ENCODE data around the gene TAF1.
"Not testable (repeated sequence)": the region's sequence is repeated elsewhere in the genome, so short reads cannot be mapped to it uniquely, and the experiment has no call there.

The TAF1 gene, protein sequence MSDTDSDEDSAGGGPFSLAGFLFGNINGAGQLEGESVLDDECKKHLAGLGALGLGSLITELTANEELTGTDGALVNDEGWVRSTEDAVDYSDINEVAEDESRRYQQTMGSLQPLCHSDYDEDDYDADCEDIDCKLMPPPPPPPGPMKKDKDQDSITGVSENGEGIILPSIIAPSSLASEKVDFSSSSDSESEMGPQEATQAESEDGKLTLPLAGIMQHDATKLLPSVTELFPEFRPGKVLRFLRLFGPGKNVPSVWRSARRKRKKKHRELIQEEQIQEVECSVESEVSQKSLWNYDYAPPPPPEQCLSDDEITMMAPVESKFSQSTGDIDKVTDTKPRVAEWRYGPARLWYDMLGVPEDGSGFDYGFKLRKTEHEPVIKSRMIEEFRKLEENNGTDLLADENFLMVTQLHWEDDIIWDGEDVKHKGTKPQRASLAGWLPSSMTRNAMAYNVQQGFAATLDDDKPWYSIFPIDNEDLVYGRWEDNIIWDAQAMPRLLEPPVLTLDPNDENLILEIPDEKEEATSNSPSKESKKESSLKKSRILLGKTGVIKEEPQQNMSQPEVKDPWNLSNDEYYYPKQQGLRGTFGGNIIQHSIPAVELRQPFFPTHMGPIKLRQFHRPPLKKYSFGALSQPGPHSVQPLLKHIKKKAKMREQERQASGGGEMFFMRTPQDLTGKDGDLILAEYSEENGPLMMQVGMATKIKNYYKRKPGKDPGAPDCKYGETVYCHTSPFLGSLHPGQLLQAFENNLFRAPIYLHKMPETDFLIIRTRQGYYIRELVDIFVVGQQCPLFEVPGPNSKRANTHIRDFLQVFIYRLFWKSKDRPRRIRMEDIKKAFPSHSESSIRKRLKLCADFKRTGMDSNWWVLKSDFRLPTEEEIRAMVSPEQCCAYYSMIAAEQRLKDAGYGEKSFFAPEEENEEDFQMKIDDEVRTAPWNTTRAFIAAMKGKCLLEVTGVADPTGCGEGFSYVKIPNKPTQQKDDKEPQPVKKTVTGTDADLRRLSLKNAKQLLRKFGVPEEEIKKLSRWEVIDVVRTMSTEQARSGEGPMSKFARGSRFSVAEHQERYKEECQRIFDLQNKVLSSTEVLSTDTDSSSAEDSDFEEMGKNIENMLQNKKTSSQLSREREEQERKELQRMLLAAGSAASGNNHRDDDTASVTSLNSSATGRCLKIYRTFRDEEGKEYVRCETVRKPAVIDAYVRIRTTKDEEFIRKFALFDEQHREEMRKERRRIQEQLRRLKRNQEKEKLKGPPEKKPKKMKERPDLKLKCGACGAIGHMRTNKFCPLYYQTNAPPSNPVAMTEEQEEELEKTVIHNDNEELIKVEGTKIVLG (N-terminal part only)

DNA sequence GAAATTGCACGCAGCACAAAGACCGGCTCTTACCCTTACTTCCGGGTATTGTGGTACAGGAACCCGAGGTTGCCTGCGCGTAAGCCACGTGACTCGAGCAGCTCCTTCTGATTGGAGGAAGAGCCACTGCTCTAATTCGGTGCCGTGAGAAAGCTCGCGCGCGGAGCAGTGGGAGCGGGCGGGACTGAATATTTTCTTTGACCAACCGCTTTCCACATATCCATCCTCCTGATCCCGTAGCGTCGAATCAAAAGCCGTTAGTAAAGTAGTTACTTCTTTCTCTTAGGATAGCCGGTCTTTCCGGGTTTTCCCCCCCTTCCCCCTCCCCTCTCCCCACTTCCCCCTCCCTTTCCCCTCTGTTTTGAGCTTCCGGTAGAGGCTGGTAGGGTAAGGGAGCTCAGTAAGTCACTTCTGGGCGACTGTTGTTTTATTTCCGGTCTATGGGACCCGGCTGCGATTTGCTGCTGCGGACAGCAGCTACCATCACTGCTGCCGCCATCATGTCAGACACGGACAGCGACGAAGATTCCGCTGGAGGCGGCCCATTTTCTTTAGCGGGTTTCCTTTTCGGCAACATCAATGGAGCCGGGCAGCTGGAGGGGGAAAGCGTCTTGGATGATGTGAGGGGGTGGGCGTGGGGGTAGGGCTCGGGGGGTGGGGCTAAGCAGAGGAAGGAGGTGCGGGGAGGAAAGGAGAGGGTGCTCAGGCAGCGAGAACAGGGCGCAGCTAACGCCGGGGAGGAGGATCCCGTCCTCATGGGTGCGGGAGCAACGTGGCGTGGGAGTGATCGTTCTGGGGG is at the start of gene TAF1:
TSS of gene TAF1 (plus strand) at position 483 of the 799 bp plus-strand sequence. CDS start at position 501, 18 bp downstream.
- peak; percentile 96 for DNase-seq (ENCODE audit: low read depth)
- H3K4me1 ChIP-seq (ENCODE audit: control insufficient read depth, insufficient read depth, low read length) = peaks cover 6% of the 10 kb centered on the region

DNA sequence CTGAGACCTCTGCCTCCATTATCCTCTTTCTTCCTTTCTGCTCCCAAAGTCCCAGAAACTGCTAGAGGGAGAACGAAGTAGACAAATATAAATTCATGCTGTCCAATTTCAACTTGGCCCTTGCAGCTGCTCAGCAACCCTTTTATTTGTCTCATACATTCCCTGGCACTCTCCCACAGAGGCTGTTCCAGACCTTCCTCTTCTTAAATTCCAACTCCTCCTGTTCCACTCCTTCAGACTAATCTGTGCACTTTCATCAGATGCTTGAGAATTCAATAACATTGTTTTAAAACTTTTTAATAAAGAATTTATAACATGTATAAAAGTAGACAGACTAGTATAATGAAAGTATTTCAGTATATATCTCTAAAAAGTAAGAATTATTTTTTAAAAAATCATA is 49.2 kb upstream of the TAF1 start:
- not testable (repeated sequence) for H3K4me3 ChIP-seq (ENCODE audit: low read length); H3K27me3 ChIP-seq (replicated peaks; ENCODE audit: control insufficient read depth, insufficient read depth, low read length); H3K9ac ChIP-seq (ENCODE audit: low read length); H3K9me3 ChIP-seq (ENCODE audit: control insufficient read depth, low read length); H3K36me3 ChIP-seq (ENCODE audit: control insufficient read depth, insufficient read depth, low read length, severe bottlenecking); H3K4me1 ChIP-seq (ENCODE audit: control insufficient read depth, insufficient read depth, low read length)
- DNase-seq (ENCODE audit: low read depth) = peak; percentile 24

More for the DNA sequence above, at the start of gene TAF1:
- H3K36me3 ChIP-seq (ENCODE audit: control insufficient read depth, insufficient read depth, low read length, severe bottlenecking) = peaks cover 12% of the 10 kb centered on the region
- peak within 1 kb of the TSS; percentile 93 for H3K9ac ChIP-seq (ENCODE audit: low read length)
- no peaks in the 10 kb centered on the region for H3K27me3 ChIP-seq (replicated peaks; ENCODE audit: control insufficient read depth, insufficient read depth, low read length)
- no peaks in the 10 kb centered on the region for H3K9me3 ChIP-seq (ENCODE audit: control insufficient read depth, low read length)
- H3K4me3 ChIP-seq (ENCODE audit: low read length) = peak within 1 kb of the TSS; percentile 86

DNA sequence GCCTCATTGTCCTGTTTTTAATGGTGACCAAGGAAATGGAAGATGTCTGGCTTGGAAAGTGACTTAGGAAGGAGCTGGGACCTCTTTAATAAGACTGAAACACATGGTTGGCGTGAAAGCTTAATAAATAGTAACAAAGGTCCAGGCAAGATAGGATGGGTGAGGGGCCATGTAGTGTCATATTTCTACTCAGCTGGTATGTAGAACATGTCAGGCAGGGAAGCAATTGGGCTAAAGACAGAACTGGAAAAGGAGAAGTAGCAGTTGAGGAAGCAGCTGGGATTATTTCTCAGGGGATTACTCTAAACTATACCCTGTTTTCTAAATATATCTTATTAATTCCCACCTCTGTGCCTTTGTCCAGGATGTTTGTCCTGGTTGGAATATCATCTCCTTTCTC is 46.0 kb upstream of the TAF1 start:
- H3K4me3 ChIP-seq (ENCODE audit: low read length) = no peak overlapping the region
- no peak for DNase-seq (ENCODE audit: low read depth)
- peaks cover 9% of the 10 kb centered on the region for H3K4me1 ChIP-seq (ENCODE audit: control insufficient read depth, insufficient read depth, low read length)
- no peaks in the 10 kb centered on the region for H3K9me3 ChIP-seq (ENCODE audit: control insufficient read depth, low read length)
- no peak overlapping the region for H3K9ac ChIP-seq (ENCODE audit: low read length)
- H3K36me3 ChIP-seq (ENCODE audit: control insufficient read depth, insufficient read depth, low read length, severe bottlenecking) = no peaks in the 10 kb centered on the region
- no peaks in the 10 kb centered on the region for H3K27me3 ChIP-seq (replicated peaks; ENCODE audit: control insufficient read depth, insufficient read depth, low read length)

DNA sequence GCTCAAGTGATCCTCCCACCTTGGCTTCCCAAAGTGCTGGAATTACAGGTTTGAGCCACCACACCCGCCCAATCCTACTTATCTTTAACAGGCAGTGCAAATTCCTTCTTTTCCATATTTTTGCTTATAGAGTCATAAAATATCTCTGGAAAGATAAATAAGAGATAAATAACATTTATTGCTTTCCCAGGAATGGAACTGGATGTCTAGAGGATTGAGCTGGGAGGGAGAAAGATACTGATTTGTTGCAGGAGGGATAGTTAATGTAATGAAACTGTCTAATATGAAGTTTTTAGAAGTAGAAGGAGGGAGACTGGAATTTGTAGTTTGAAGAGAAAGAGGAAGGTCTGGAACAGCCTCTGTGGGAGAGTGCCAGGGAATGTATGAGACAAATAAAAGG is 44.4 kb upstream of the TAF1 start:
- Histone ChIP-seq H3K9me3 (ENCODE audit: control insufficient read depth, low read length) (peaks cover 5% of the 10 kb centered on the region), H3K27me3 (replicated peaks; ENCODE audit: control insufficient read depth, insufficient read depth, low read length) (no peaks in the 10 kb centered on the region), H3K36me3 (ENCODE audit: control insufficient read depth, insufficient read depth, low read length, severe bottlenecking) (no peaks in the 10 kb centered on the region), H3K4me1 (ENCODE audit: control insufficient read depth, insufficient read depth, low read length) (no peaks in the 10 kb centered on the region), H3K4me3 (ENCODE audit: low read length) (no peak overlapping the region), H3K9ac (ENCODE audit: low read length) (no peak overlapping the region)
- no peak for DNase-seq (ENCODE audit: low read depth)

DNA sequence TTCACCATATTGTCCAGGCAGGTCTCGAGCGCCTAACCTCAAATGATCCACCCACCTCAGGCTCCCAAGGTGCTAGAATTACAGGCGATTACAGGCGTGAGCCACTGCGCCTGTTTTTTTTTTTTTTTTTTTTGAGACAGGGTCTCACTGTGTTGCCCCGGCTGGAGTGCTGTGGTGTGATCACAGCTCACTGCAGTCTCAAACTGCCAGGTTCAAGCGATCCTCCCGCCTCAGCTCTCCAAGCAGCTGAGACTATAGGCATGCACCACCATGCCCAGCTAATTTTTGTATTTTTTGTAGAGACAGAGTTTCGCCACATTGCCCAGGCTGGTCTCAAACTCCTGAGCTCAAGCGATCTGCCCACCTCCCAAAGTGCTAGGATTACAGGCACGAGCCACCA is 41.7 kb upstream of the TAF1 start:
- not testable (repeated sequence) for H3K9ac ChIP-seq (ENCODE audit: low read length)
- H3K9me3 ChIP-seq (ENCODE audit: control insufficient read depth, low read length) = peaks cover 15% of the 10 kb centered on the region

GRCh38 chrX:71326394-71326793 is 39.8 kb upstream of the TAF1 start:
- Histone ChIP-seq H3K9ac (ENCODE audit: low read length) (no peak overlapping the region), H3K4me1 (ENCODE audit: control insufficient read depth, insufficient read depth, low read length) (no peaks in the 10 kb centered on the region), H3K9me3 (ENCODE audit: control insufficient read depth, low read length) (peaks cover 15% of the 10 kb centered on the region), H3K27me3 (replicated peaks; ENCODE audit: control insufficient read depth, insufficient read depth, low read length) (no peaks in the 10 kb centered on the region), H3K4me3 (ENCODE audit: low read length) (no peak overlapping the region), H3K36me3 (ENCODE audit: control insufficient read depth, insufficient read depth, low read length, severe bottlenecking) (no peaks in the 10 kb centered on the region)
- DNase-seq (ENCODE audit: low read depth) = no peak

More for the DNA sequence above, 41.7 kb upstream of the TAF1 start:
- DNase-seq (ENCODE audit: low read depth); H3K4me3 ChIP-seq (ENCODE audit: low read length); H3K4me1 ChIP-seq (ENCODE audit: control insufficient read depth, insufficient read depth, low read length); H3K27me3 ChIP-seq (replicated peaks; ENCODE audit: control insufficient read depth, insufficient read depth, low read length); H3K36me3 ChIP-seq (ENCODE audit: control insufficient read depth, insufficient read depth, low read length, severe bottlenecking): not testable (repeated sequence)

- H3K9me3 ChIP-seq (ENCODE audit: control insufficient read depth, low read length); H3K9ac ChIP-seq (ENCODE audit: low read length): not testable (repeated sequence)
Measured at GRCh38 chrX:71349151-71349665, 16.9 kb upstream of the TAF1 start.

DNA sequence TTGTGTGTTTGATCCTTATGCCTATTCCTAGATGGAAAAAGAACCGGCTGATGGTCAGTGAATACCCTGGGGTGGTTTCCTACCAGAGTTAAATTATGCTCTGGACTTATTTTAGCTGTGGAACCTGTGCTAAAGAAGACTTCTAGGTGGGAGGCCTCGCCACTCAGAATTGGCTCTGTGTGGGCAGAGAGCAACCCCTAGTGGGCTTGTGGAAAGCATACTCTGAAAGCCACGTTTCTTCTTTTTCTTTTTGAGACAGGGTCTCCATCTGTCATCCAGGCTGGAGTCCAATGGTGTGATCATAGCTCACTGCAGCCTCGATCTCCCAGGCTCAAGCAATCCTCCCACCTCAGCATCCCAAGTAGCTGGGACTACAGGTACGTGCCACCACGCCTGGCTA is 16.3 kb upstream of the TAF1 start:
- H3K4me1 ChIP-seq (ENCODE audit: control insufficient read depth, insufficient read depth, low read length); H3K27me3 ChIP-seq (replicated peaks; ENCODE audit: control insufficient read depth, insufficient read depth, low read length); H3K9me3 ChIP-seq (ENCODE audit: control insufficient read depth, low read length); H3K9ac ChIP-seq (ENCODE audit: low read length); H3K36me3 ChIP-seq (ENCODE audit: control insufficient read depth, insufficient read depth, low read length, severe bottlenecking); DNase-seq (ENCODE audit: low read depth); H3K4me3 ChIP-seq (ENCODE audit: low read length): not testable (repeated sequence)

More at GRCh38 chrX:71349151-71349665, 16.9 kb upstream of the TAF1 start:
- not testable (repeated sequence) for H3K36me3 ChIP-seq (ENCODE audit: control insufficient read depth, insufficient read depth, low read length, severe bottlenecking); H3K27me3 ChIP-seq (replicated peaks; ENCODE audit: control insufficient read depth, insufficient read depth, low read length); H3K4me3 ChIP-seq (ENCODE audit: low read length); H3K4me1 ChIP-seq (ENCODE audit: control insufficient read depth, insufficient read depth, low read length)
- DNase-seq (ENCODE audit: low read depth) = peak; percentile 28

DNA sequence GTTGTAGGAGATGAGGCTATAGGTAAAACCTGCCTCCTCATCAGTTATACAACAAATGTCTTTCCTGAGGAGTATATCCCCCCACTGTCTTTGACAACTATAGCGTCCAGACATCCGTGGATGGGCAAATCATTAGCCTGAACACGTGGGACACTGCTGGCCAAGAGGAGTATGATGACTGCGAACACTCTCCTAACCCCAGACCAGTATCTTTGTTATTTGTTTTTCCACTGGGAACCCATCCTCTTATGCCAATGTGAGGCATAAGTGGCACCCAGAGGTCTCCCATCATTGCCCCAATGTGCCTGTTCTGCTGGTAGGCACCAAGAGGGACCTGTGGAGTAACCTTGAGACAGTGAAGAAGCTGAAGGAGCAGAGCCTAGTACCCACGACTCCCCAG is 13.7 kb upstream of the TAF1 start:
- H3K9ac ChIP-seq (ENCODE audit: low read length); H3K9me3 ChIP-seq (ENCODE audit: control insufficient read depth, low read length); H3K36me3 ChIP-seq (ENCODE audit: control insufficient read depth, insufficient read depth, low read length, severe bottlenecking); DNase-seq (ENCODE audit: low read depth); H3K27me3 ChIP-seq (replicated peaks; ENCODE audit: control insufficient read depth, insufficient read depth, low read length); H3K4me3 ChIP-seq (ENCODE audit: low read length); H3K4me1 ChIP-seq (ENCODE audit: control insufficient read depth, insufficient read depth, low read length): not testable (repeated sequence)

DNA sequence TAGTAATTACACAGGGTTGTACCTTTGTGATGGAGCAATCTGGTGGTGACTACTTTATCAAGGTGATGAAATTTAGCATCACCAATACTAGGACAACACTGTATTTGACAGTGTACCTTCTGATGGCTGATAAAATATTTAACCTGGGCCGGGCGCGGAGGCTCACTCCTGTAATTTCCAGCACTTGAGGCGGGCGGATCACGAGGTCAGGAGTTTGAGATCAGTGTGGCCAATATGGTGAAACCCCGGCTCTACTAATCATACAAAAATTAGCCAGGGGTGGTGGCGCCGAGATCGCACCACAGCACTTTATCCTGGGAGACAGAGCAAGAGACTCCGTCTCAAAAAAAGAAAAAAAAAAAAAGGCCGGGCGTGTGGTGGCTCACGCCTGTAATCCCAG is 1.9 kb upstream of the TAF1 start:
- no peak for DNase-seq (ENCODE audit: low read depth)
- no peak overlapping the region for H3K9ac ChIP-seq (ENCODE audit: low read length)
- H3K4me1 ChIP-seq (ENCODE audit: control insufficient read depth, insufficient read depth, low read length) = peaks cover 6% of the 10 kb centered on the region
- no peak overlapping the region for H3K4me3 ChIP-seq (ENCODE audit: low read length)
- no peaks in the 10 kb centered on the region for H3K27me3 ChIP-seq (replicated peaks; ENCODE audit: control insufficient read depth, insufficient read depth, low read length)
- H3K36me3 ChIP-seq (ENCODE audit: control insufficient read depth, insufficient read depth, low read length, severe bottlenecking) = no peaks in the 10 kb centered on the region
- H3K9me3 ChIP-seq (ENCODE audit: control insufficient read depth, low read length) = no peaks in the 10 kb centered on the region
